Subcutaneous abdominal adipose tissue (tissue), 5 donors: Measurements from ENCODE around the gene KDM1A.

ENCODE experiments used
- H3K27ac ChIP-seq: one replicate; pipeline ENCODE4 v1.7.0; 2013; ENCODE audit warnings: low read depth, mild to moderate bottlenecking, inconsistent platforms, low read length, moderate library complexity
- H3K27me3 ChIP-seq, 5 donors: one replicate each; pipeline ENCODE4 v1.7.0; 2013; ENCODE audit warnings: low read length in 5 of 5, inconsistent platforms in 1 of 5; ENCODE audit not compliant: control insufficient read depth in 5 of 5, insufficient read depth in 4 of 5
- H3K36me3 ChIP-seq, 5 donors: one replicate each; pipeline ENCODE4 v1.7.0; 2013; ENCODE audit warnings: low read length in 5 of 5; ENCODE audit not compliant: control insufficient read depth in 5 of 5, insufficient read depth in 5 of 5
- H3K4me1 ChIP-seq, 5 donors: one replicate each; pipeline ENCODE4 v1.7.0; 2013; ENCODE audit warnings: low read length in 5 of 5, mild to moderate bottlenecking in 3 of 5, moderate library complexity in 1 of 5; ENCODE audit not compliant: control insufficient read depth in 5 of 5, insufficient read depth in 5 of 5
- H3K4me3 ChIP-seq, 5 donors: one replicate each; pipeline ENCODE4 v1.7.0; 2013; ENCODE audit warnings: low read length in 5 of 5, low read depth in 1 of 5
- H3K9ac ChIP-seq, 5 donors: one replicate each; pipeline ENCODE4 v1.7.0; 2013; ENCODE audit warnings: low read length in 5 of 5, mild to moderate bottlenecking in 4 of 5, moderate library complexity in 3 of 5
- H3K9me3 ChIP-seq, 5 donors: one replicate each; pipeline ENCODE4 v1.7.0; 2013; ENCODE audit warnings: low read length in 5 of 5; ENCODE audit not compliant: control insufficient read depth in 5 of 5
- donor health status: healthy.
- donor health status: healthy.
- donor health status: healthy.
- donor health status: healthy.
- donor health status: healthy.

The KDM1A gene

DNA sequence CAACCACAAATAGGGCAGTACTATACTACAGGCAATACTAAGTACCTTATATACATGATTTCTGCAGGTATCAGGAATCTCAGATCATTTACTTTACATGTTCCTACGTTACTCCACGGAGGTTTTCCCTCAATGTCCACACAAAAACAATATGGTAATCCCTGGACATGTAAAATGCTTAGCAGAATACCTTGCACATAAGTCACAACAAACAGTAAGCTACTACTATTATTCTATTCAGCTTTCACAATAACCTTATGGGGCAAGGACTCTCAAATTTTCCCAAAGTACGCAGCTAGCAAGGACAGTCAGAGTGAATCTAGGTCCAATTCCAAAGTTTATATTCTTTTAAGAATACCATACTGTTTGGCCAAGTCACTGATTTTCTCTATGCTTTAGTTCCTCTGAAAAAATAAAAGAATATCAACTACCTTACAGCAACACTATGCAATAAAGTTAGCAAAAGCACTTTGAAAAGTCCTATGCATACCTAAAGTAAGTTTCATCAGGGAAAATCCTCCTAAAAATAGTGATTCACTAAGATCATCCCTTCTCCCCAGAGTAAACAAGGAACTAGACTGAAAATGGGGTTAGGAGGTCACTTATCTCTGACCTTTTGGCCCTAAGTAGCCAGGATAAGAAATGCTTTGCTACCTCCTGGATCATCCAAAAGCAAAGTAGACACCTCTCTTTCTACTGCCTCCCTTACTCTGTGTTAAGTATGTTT lies 82.0 kb downstream of the KDM1A start:
- H3K9me3 ChIP-seq: no peaks in the 10 kb centered on the region
- H3K4me3 ChIP-seq: no peak overlapping the region
- peak overlapping the region; percentile 95 for H3K27ac ChIP-seq
- H3K4me1 ChIP-seq: peaks cover 10 to 52% (median 49%) of the 10 kb centered on the region in 5 donors
- H3K36me3 ChIP-seq: peaks cover 0 to 4% (median 2%) of the 10 kb centered on the region in 5 donors
- peak overlapping the region in 2 of 5 donors; percentile 57 for H3K9ac ChIP-seq
- H3K27me3 ChIP-seq: no peaks in the 10 kb centered on the region

DNA sequence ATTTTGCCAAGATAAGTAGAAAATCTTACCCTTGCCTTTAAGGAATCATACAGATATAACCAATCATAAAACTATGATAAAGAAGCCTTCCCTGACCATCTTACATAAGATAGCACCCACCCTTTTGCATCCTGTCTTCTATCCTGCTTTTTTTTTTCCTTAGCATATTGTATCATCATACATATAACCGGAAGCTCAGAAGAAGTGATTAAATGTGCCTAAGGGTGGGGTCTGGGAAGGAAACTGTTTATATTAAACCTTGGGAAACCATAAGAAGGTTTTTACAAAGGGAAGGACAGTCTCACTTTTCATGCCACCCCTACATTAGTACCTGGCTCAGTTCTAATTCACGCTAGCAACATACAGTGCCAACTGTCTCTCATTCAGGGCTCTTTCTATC lies 82.6 kb downstream of the KDM1A start:
- Histone ChIP-seq H3K4me1 (peaks cover 10 to 52% (median 49%) of the 10 kb centered on the region in 5 donors), H3K27me3 (no peaks in the 10 kb centered on the region), H3K9ac (peak overlapping the region in 1 of 5 donors; percentile 15), H3K9me3 (no peaks in the 10 kb centered on the region), H3K36me3 (peaks cover 0 to 8% (median 2%) of the 10 kb centered on the region in 5 donors), H3K27ac (peak overlapping the region; percentile 95), H3K4me3 (peak overlapping the region in 1 of 5 donors; percentile 28)

DNA sequence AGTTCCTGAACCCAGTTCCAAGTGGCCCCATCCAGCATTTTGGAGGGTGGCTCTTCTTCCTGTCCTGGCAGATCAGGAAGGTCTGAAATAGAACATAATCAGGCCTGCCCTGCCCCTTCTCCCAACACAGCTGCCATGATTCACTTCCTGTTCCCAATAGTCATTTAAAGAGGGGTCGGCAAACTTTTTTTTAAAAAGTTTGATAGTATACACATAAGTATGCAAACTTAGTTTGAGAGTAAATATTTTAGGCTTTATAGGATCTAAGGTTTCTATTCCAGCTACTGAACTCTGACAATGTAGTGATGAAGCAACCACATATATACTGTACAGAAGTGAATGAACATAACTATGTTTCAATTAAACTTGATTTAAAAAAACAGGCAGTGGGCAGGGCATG lies 83.0 kb downstream of the KDM1A start:
- peaks cover 0 to 10% (median 2%) of the 10 kb centered on the region in 5 donors for H3K36me3 ChIP-seq
- peaks cover 10 to 52% (median 49%) of the 10 kb centered on the region in 5 donors for H3K4me1 ChIP-seq
- peak overlapping the region in 1 of 5 donors; percentile 28 for H3K4me3 ChIP-seq
- peak overlapping the region; percentile 95 for H3K27ac ChIP-seq
- no peaks in the 10 kb centered on the region for H3K9me3 ChIP-seq
- H3K27me3 ChIP-seq: no peaks in the 10 kb centered on the region
- peak overlapping the region in 1 of 5 donors; percentile 15 for H3K9ac ChIP-seq

DNA sequence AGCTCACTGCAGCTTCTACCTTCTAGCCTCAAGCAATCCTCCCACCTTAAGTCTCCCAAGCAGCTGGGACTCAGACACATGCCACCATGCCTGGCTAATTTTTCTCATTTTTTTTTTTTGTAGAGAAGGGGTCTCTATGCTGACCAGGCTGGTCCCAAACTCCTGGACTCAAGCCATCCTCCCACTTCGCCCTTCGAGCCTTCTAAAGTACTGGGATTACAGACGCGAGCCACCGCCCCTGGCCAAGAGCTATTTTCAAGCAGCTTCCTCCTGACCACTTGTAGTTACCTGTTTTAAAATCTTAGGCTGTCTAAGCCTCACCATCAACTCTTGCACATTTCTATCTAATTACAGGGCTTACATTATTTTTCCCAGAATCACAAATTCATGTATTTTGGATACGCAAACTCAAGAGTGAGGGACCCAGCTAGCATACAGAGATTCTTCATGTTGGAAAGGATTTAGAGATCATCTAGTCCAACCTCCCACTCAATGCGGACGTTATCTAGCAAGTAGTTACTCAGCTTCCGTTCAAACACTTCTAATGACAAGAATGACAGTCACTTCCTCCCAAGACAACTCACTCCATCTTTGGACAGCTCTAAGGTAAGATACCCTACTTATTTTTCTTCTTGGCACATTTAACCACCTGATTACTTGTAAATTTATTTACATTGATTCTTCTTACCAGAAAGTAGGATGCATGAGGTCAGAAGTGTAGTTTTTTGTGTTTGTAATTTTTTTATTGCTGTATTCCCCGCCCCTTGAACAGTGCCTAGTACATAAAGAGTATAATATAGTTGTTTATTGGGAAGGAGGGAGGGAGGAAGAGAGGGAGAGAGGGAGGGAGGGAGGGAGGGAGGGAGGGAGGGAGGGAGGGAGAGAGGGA lies 84.0 kb downstream of the KDM1A start:
- H3K27me3 ChIP-seq: no peaks in the 10 kb centered on the region
- H3K9ac ChIP-seq: no peak overlapping the region
- H3K27ac ChIP-seq: peak overlapping the region; percentile 95
- peaks cover 10 to 50% (median 47%) of the 10 kb centered on the region in 5 donors for H3K4me1 ChIP-seq
- no peak overlapping the region for H3K4me3 ChIP-seq
- no peaks in the 10 kb centered on the region for H3K9me3 ChIP-seq
- H3K36me3 ChIP-seq: peaks cover 6 to 15% (median 8%) of the 10 kb centered on the region in 5 donors

DNA sequence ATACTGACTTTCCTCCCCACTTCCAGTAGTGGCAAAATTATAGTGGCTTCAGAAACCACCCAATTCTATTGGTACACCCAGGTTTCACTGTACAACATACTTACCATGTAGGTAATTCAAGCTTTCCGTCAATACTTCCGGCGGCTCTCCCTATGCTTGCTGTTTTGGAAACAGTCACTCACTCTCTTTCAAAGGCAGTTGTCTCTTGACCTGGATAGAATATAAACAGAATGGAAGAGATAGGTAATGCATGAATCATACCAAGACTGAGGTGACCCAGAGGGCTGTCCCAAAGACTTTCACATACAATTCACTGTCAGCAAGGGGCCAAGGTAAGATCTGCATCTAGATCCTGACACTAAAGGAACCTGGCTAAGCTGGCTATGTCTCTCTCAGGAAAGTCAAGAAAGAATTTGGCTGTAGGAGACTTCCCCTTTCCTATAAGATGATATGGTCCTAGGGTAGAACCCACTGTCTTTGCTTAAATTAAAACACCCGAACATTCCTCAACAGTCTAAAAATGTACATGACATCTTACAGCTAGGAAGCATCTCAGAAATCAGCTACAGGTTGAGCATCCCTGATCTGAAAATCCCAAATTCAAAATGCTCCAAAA lies 89.8 kb downstream of the KDM1A start:
- Histone ChIP-seq H3K27me3 (no peaks in the 10 kb centered on the region), H3K27ac (no peak overlapping the region), H3K4me1 (peaks cover 4 to 21% (median 14%) of the 10 kb centered on the region in 5 donors)

DNA sequence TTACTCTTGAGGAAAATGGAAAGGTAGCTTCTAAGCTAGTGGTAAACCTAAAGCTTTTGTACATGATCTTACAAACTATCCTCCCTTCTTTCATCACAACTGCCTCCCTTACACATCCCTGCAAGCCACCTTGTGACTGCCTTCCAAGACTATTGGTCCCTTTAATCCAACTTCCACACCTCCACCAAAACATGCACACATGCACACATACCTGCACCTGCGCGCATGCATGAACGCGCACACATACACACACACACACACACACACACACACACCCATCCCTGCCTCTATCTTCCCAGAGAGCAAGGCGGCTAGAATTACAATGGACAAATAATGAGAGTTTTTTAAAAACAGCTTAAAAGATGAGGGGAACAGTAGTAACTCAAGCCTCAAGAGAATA lies 91.1 kb downstream of the KDM1A start:
- no peak overlapping the region for H3K27ac ChIP-seq
- H3K36me3 ChIP-seq: peaks cover 6 to 23% (median 13%) of the 10 kb centered on the region in 5 donors
- H3K27me3 ChIP-seq: no peaks in the 10 kb centered on the region
- no peak overlapping the region for H3K4me3 ChIP-seq
- no peak overlapping the region for H3K9ac ChIP-seq
- H3K4me1 ChIP-seq: peaks cover 4 to 29% (median 25%) of the 10 kb centered on the region in 5 donors
- H3K9me3 ChIP-seq: no peaks in the 10 kb centered on the region

More for the DNA sequence above, 89.8 kb downstream of the KDM1A start:
- Histone ChIP-seq H3K36me3 (peaks cover 6 to 23% (median 16%) of the 10 kb centered on the region in 5 donors), H3K9me3 (no peaks in the 10 kb centered on the region), H3K9ac (no peak overlapping the region), H3K4me3 (no peak overlapping the region)

DNA sequence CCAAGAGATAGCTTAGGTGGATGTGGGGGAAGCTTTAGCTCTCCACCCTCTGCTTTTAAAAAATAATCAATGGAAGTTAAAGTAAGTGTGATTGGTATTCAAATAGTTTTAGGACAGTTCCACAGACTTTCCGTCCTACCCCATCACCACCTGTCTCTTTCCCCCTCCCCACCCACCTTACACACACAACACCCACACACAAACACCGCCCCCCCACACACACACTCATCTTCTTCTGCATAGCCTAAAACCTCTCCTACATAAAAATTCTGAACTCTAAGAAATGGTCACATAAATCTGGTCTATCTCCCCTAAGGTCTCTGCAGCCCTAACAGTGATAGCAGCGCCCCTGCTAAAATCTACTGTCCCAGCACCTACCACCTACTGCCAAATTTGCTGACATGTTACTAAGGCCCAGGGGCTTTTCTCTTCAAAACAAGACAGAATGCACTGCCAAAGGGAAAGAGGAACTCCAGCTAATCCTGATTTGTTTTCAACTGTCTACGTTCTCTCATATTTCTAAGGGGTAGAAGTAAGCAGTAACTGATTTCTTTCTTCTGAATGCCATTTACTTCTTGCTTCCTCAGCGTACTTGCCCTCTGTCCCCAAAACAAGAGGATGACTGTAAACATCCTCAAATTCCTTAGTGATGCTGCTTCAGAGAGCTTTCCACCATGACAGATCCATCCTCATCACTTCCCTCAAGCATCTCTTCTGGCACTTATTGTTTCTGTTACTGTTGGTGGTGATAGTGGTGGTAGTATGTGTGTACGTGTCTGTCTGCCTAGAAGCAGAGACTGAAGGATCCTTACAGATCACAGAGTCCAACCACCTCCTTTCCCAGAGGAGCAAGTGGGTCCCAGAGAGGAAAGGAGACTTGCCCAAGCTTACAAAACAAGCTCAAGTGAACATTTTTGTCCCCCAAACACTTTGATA lies 92.6 kb downstream of the KDM1A start:
- no peaks in the 10 kb centered on the region for H3K27me3 ChIP-seq
- peak overlapping the region; percentile 39 for H3K27ac ChIP-seq
- peaks cover 6 to 15% (median 12%) of the 10 kb centered on the region in 5 donors for H3K36me3 ChIP-seq
- H3K9ac ChIP-seq: peak overlapping the region in 2 of 5 donors; percentile 19 to 43
- no peaks in the 10 kb centered on the region for H3K9me3 ChIP-seq
- H3K4me1 ChIP-seq: peaks cover 4 to 29% (median 25%) of the 10 kb centered on the region in 5 donors
- peak overlapping the region in 1 of 5 donors; percentile 48 for H3K4me3 ChIP-seq

DNA sequence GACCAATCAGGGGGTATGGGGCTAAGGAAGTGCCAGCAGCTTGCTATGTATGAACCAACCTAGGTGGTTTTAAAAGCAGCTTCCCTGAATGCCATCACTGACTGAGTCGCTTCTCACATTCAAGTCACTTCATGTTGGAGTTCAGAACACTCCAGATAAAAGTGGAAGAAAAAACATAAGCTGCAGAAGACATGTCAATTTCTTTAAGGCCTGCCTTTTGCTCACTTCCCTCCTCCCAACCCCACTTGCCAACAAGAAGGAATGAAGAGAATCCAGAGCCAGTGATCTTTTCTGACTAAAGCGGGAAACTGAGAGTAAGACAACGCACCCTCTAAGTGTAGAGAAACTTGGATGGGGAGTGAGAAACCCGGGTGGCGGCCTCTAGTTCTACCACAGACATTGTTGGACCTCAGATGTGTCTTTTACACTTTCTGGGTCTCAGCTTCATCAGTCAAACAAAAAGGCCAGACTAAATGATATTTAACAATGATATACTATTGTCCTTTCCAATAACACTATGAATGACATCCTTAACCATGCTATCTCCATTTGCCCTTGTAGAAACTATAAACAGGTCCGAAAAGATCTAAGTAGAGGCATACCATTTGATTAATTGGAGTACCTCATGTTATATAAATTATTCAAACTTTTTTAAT lies 95.3 kb downstream of the KDM1A start:
- H3K27ac ChIP-seq: peak overlapping the region; percentile 25
- no peak overlapping the region for H3K9ac ChIP-seq
- H3K27me3 ChIP-seq: no peaks in the 10 kb centered on the region
- no peak overlapping the region for H3K4me3 ChIP-seq
- no peaks in the 10 kb centered on the region for H3K9me3 ChIP-seq
- H3K4me1 ChIP-seq: peaks cover 4 to 35% (median 31%) of the 10 kb centered on the region in 5 donors
- no peaks in the 10 kb centered on the region for H3K36me3 ChIP-seq
